DOHH2 (cell line): ENCODE results near the gene FREM3.
"Not testable (repeated sequence)": the region's sequence is repeated elsewhere in the genome, so short reads cannot be mapped to it uniquely, and the experiment has no call there.

Experiments used
- CTCF ChIP-seq: fragments of 200-600 bp; sonication (generic); IDR thresholded peaks from one replicate; pipeline ENCODE4 v1.5.1; 2014; ENCODE audit warnings: antibody characterized with exemption, mild to moderate bottlenecking, low read depth, low read length; ENCODE audit not compliant: poor library complexity, severe bottlenecking
- EZH2phosphoT487 ChIP-seq: fragments of 200-600 bp; sonication (generic); IDR thresholded peaks from 2 replicates; pipeline ENCODE4 v1.6.1; 2017; ENCODE audit warnings: borderline replicate concordance, mild to moderate bottlenecking, antibody characterized with exemption, low read length, moderate library complexity, mixed read lengths

GRCh38 chr4:143528046-143528445, 172.4 kb downstream of the FREM3 start:
- not testable (repeated sequence) for TF ChIP-seq CTCF, EZH2phosphoT487
